Measurements from ENCODE around the gene VASN. TPM values are rescaled to one million over a fixed set of nuclear protein-coding genes. Genes with fewer than 3 reads are reported as not detected.
"Not testable (repeated sequence)": the region's sequence is repeated elsewhere in the genome, so short reads cannot be mapped to it uniquely, and the experiment has no call there.

VASN gene
- total RNA-seq, 2 donors from 2014 or later = not detected

DNA sequence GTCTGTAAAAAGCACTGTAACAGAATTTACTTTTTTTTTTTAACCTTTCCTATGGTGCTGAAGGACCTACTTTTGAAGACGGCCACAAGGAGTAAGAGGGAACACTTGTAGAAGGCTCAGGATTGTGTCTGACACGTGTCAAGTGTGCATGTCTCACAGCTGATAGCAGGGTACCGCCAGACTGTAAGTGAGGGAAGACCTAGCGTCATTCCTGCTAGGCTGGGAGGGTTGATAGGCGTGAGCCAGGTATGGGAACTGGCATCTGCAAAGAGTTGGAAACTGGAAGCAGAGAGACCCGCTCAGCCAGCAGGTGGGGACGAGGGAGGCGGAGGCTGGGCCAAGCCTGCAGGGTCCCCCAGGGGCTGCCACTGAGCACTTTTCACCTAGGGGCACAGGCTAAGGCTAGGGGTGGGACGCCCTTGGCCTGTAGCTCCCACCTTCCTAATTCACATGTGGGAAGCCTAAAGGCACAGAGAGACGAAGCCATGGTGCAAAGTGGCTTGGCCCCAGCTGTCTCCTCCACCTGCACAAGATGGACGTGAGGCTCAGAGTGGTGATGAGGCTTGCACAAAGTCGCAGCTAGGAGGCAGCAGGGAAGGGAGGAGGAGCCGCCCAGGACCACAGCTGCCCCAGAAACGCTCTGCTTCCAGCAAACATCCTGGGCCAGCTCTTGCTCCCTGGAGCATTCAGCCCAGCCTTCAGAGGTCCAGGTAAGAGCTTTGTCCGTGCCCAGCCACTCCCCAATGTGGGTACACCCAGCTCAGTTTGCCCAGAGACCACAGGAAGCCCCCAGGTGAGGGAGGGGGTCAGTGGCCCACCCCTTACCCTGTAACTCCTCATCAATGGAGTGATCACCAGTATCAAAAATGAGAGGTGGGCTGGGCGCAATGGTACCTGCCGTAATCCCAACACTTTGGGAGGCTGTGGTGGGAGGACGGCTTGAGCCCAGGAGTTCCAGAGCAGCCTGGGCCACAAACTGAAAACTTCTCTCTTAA lies 18.9 kb downstream of the VASN start:
- no peak for ATAC-seq (replicated peaks in 1 of 2)
- Mint-ChIP-seq H3K27ac (no peak overlapping the region), H3K4me1 (ENCODE audit: low read depth) (no peaks in the 10 kb centered on the region), H3K27me3 (ENCODE audit: low read depth) (no peaks in the 10 kb centered on the region), H3K9me3 (no peaks in the 10 kb centered on the region), H3K36me3 (ENCODE audit: insufficient read depth in 2 of 2) (peaks cover 2 to 5% of the 10 kb centered on the region in 2 donors), H3K4me3 (no peak overlapping the region)
- no peak for DNase-seq

DNA sequence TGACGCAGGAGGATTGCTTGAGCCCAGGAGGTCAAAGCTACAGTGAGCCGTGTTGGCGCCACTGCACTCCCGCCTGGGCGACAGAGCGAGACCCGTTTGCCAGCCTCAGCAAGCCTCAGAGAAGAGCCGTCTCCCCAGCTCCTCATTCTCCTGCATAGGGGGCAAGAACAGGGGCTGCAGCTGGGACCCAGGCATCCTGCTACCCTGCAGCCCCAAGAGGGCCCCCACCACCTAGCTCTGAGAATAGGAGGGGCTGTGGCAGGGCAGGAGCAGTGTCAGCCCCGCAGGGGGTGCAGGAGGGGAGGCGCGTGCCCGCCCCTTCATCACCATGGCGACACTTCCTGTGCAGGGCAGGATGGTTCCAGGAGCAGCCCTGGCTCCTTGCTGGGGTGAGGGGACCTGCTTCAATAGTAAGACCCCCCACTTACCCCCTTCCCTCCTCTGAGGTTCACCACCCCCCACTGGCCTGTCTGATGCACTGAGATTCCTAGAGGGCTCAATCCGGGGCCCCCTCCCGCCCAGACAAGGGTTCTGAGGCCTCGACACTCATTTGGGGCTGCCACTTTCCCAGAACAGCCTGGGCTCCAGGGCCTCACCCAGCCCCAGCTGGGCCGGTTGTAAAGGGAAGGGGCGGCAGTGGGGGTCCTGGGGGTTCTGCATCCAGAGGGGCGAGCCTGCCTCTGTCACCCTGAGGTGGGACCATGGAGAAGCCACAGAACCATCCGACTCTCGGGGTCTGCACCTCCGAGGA lies 20.2 kb downstream of the VASN start:
- ATAC-seq (replicated peaks in 1 of 2) = no peak
- Mint-ChIP-seq H3K9me3 (no peaks in the 10 kb centered on the region), H3K36me3 (ENCODE audit: insufficient read depth in 2 of 2) (peaks cover 2 to 6% of the 10 kb centered on the region in 2 donors)

DNA sequence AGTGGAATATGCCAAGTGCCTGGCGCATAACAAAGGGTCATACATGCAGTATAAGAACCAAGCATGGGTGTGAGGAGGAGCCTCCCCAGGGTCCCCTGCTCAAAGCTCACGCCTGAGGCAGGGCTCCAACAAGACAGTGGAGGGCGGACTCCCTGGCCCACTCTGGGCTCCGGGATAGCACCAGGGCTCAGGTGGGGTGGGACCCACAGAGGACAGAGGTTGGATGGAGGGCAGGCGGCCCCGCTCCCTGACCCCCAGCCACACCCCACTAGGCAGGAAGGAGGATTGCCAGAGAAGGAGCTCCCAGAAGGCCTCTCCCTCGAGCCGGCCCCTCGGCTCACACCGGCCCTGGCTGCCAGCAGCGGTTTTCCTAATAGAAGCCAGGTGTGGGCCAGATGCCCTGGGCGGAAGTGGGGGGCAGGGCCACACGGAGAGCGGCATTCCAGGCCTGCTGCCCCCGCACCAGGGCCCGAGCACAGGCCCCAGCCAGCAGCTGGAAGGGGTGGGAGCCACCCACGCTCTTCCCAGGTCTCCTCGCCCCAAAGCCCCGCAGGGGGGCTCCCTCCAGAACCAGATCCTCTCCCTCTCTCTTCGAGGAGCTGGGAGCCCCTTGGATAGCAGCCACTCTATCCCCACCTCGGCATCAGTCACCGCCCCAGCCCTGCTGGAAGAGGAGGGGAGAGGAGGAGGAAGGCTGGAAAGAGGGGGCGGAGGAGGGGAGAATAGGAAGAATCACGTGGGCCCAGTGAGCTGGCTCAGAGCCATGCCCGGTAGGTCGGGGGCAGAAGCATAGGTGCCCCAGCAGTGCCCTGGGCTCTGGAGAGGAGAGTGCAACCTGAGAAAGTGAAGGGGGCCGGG lies 21.0 kb downstream of the VASN start:
- peaks cover 2 to 6% of the 10 kb centered on the region in 2 donors for H3K36me3 Mint-ChIP-seq (ENCODE audit: insufficient read depth in 2 of 2)
- H3K4me3 Mint-ChIP-seq = no peak overlapping the region
- H3K9me3 Mint-ChIP-seq = no peaks in the 10 kb centered on the region

More for the DNA sequence above, 20.2 kb downstream of the VASN start:
- no peaks in the 10 kb centered on the region for H3K27me3 Mint-ChIP-seq (ENCODE audit: low read depth)
- H3K4me3 Mint-ChIP-seq = no peak overlapping the region
- no peak for DNase-seq
- H3K4me1 Mint-ChIP-seq (ENCODE audit: low read depth) = no peaks in the 10 kb centered on the region
- no peak overlapping the region for H3K27ac Mint-ChIP-seq

DNA sequence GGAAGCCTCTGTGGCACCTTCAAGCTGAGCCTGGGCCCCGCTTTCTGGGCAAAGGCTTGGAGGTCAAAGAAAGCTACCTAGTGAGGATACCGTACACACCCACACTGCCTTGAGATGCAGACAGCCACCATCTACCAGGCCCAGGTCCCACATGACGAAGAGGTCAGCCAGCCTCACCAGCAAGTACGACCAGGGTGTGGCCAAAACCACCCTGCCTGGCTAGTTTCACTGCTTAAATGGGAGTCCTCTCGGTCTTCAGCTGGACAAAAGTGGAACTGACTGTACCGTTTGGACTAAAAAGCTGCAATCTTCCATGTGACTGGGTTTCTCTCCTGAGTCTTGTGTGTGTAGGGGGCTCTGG lies 21.6 kb downstream of the VASN start:
- Mint-ChIP-seq H3K27me3 (ENCODE audit: low read depth) (no peaks in the 10 kb centered on the region), H3K27ac (no peak overlapping the region), H3K36me3 (ENCODE audit: insufficient read depth in 2 of 2) (peaks cover 2 to 6% of the 10 kb centered on the region in 2 donors), H3K4me3 (no peak overlapping the region), H3K9me3 (no peaks in the 10 kb centered on the region), H3K4me1 (ENCODE audit: low read depth) (no peaks in the 10 kb centered on the region)
- ATAC-seq (replicated peaks in 1 of 2) = no peak
- no peak for DNase-seq

More for the DNA sequence above, 21.0 kb downstream of the VASN start:
- no peak overlapping the region for H3K27ac Mint-ChIP-seq
- ATAC-seq (replicated peaks in 1 of 2) (no peak), DNase-seq (no peak)
- no peaks in the 10 kb centered on the region for H3K27me3 Mint-ChIP-seq (ENCODE audit: low read depth)
- H3K4me1 Mint-ChIP-seq (ENCODE audit: low read depth) = no peaks in the 10 kb centered on the region

DNA sequence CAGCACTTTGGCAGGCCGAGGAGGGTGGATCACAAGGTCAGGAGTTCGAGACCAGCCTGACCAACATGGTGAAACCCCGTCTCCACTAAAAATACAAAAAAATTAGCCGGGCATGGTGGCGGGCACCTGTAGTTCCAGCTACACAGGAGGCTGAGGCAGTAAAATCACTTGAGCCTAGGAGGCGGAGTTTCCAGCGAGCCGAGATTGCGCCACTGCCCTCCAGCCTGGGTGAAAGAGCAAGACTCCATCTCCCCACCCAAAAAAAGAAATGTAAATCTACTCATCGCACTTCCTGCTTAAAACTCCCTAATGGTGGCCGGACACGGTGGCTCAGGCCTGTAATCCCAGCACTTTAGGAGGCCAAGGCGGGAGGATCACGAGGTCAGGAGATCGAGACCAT lies 22.2 kb downstream of the VASN start:
- not testable (repeated sequence) for H3K4me3 Mint-ChIP-seq; H3K27me3 Mint-ChIP-seq (ENCODE audit: low read depth); ATAC-seq (replicated peaks in 1 of 2); H3K4me1 Mint-ChIP-seq (ENCODE audit: low read depth); H3K9me3 Mint-ChIP-seq; DNase-seq; H3K36me3 Mint-ChIP-seq (ENCODE audit: insufficient read depth in 2 of 2); H3K27ac Mint-ChIP-seq

DNA sequence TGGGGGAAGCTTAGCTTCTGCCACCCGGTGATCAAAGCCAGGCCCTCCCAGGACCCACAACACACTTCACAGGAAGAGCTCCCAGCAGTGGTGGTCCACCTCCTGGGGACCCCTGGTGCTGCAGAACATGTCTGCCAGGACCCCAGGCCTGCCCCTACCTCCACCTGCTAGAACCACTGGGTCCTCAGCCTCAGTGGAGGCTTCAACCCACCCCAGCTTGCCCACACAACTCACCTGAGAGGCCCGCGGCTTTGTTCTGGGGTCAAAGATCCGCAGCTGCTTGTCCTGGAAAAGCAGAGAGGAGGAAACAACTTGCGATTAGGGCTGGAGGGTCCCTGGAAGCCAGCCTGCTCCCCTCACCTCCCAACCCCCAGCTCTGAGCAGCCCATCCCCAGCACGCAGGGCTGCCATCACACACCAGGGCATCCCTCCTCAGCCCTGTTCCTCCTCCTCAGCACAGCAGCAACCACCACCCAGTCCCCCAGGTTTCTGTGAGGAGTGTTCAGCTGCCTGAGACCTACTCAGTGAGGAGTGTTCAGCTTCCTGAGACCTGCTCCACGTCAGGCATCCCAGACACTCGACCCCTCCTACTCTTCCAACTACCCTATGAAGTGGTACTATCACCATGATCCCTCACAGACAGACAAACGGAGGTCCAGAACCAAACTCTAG lies 23.5 kb downstream of the VASN start:
- peaks cover 2 to 6% of the 10 kb centered on the region in 2 donors for H3K36me3 Mint-ChIP-seq (ENCODE audit: insufficient read depth in 2 of 2)
- H3K9me3 Mint-ChIP-seq = no peaks in the 10 kb centered on the region
- no peak overlapping the region for H3K4me3 Mint-ChIP-seq
- H3K4me1 Mint-ChIP-seq (ENCODE audit: low read depth) = no peaks in the 10 kb centered on the region
- H3K27ac Mint-ChIP-seq = no peak overlapping the region
- no peaks in the 10 kb centered on the region for H3K27me3 Mint-ChIP-seq (ENCODE audit: low read depth)
- ATAC-seq (replicated peaks in 1 of 2) (no peak), DNase-seq (no peak)

DNA sequence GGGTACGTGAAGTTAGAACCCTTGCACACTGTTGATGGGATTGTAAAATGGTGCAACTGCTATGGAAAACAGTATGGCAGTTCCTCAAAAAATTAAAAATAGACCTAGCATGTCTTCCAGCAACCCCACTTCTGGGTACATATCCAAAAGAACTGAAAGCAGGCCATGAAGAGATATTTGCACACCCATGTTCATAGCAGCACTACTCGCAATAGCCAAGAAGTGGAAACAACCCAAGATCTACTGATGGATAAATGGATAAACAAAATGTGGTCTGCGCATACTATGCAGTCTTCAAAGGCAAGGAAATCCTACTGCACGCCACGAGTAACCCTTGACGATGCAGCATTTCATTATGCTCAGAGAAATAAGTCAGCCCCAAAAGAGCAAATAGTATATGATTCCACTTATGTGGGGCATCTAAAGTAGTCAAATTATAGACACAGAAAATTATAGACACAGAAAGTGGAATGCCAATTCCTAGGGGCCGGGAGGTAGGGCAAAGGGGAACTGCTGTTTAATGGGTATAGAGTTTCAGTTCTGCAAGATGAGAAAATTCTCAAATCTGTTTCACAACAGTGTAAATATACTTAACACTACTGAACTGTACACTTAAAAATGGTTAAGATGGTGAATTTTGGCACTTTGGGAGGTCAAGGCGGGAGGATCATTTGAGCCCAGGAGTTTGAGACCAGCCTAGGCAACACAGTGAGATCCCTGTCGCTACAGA lies 27.5 kb downstream of the VASN start:
- ATAC-seq (replicated peaks in 1 of 2) = no peak
- peaks cover 7 to 14% of the 10 kb centered on the region in 2 donors for H3K36me3 Mint-ChIP-seq (ENCODE audit: insufficient read depth in 2 of 2)

DNA sequence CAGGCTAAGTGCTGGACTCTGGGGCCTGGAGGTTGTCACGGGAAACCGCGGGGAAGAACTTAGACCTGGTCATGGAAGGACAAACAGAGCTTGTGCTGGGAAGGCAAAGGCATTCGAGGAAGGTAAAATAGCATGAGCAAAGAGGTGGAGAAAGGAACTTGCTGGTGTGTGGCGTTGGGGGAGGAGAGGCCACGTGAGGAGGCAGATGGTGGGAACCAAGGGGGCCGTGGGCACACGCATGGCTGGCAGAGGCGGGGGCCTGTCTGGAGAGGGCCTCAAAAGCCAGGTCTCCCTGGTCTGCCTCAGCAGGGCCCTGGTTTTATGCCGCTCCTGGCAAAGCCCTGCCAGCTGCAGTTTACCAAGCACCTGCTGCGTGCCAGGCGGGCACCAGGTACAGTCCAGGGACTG lies 29.4 kb downstream of the VASN start:
- Mint-ChIP-seq H3K36me3 (ENCODE audit: insufficient read depth in 2 of 2) (peaks cover 10 to 13% of the 10 kb centered on the region in 2 donors), H3K27me3 (ENCODE audit: low read depth) (no peaks in the 10 kb centered on the region), H3K9me3 (no peaks in the 10 kb centered on the region), H3K27ac (no peak overlapping the region), H3K4me3 (no peak overlapping the region), H3K4me1 (ENCODE audit: low read depth) (no peaks in the 10 kb centered on the region)
- ATAC-seq (replicated peaks in 1 of 2) (no peak), DNase-seq (no peak)

More for the DNA sequence above, 27.5 kb downstream of the VASN start:
- no peaks in the 10 kb centered on the region for H3K4me1 Mint-ChIP-seq (ENCODE audit: low read depth)
- H3K27me3 Mint-ChIP-seq (ENCODE audit: low read depth) = no peaks in the 10 kb centered on the region
- DNase-seq = no peak
- H3K27ac Mint-ChIP-seq = no peak overlapping the region
- H3K4me3 Mint-ChIP-seq = no peak overlapping the region
- H3K9me3 Mint-ChIP-seq = no peaks in the 10 kb centered on the region

DNA sequence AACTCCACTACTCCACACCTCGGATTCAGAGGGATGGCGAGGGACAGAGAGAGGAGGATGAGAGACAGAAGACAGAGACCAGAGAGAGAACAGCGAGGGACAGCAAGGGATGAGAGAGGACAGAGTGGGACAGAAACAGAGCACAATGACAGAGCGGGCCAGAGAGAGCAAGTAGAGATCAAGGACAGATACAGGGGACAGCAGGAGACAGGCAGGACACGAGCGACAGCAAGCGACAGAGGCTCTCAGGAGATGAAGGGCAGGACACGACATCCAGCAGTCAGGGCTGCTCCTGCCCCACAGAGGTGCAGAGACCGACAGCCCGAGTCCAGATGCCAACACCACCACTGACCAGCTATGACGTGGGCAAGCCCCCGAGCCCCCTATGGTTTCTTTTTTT lies 29.9 kb downstream of the VASN start:
- ATAC-seq (replicated peaks in 1 of 2) = no peak
- Mint-ChIP-seq H3K9me3 (no peaks in the 10 kb centered on the region), H3K4me3 (no peak overlapping the region), H3K27ac (no peak overlapping the region), H3K36me3 (ENCODE audit: insufficient read depth in 2 of 2) (peaks cover 10 to 15% of the 10 kb centered on the region in 2 donors), H3K4me1 (ENCODE audit: low read depth) (no peaks in the 10 kb centered on the region), H3K27me3 (ENCODE audit: low read depth) (no peaks in the 10 kb centered on the region)
- no peak for DNase-seq

DNA sequence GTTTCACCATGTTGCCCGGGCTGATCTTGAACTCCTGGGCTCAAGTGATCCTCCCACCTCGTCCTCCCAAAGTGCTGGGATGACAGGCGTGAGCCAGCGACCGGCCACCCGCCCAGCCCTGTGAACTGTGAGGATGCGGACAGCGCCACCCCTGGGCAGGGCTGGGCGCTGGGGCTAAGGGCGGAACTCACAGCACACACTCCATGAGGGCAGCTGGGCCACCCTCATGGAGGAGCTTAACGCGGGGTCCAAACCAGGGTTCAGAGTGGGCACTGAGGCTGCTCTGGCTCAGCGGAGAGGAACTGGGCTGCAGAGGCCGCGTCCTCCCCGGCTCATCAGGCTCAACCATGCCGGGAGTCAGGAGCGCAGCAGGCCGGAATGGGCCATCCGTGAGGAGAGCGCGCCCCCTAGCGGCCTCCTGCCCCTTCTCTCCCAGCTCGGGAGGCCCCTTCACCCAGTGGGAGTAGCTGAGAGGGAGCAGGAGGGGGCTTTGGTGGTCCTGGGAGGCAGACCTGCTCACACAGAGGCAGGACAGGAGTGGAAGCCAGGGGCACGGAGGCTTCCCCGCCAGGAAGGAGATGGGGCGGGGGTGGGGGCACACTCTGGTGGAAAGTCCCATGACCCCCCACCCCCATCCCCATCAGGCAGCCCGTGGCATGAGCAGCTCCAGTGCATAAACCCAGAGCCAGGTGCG lies 30.9 kb downstream of the VASN start:
- no peak overlapping the region for H3K4me3 Mint-ChIP-seq
- H3K27me3 Mint-ChIP-seq (ENCODE audit: low read depth) = no peaks in the 10 kb centered on the region
- H3K4me1 Mint-ChIP-seq (ENCODE audit: low read depth) = no peaks in the 10 kb centered on the region
- peaks cover 10 to 15% of the 10 kb centered on the region in 2 donors for H3K36me3 Mint-ChIP-seq (ENCODE audit: insufficient read depth in 2 of 2)
- H3K27ac Mint-ChIP-seq = no peak overlapping the region
- ATAC-seq (replicated peaks in 1 of 2) = peak; percentile 64 to 75
- H3K9me3 Mint-ChIP-seq = no peaks in the 10 kb centered on the region
- DNase-seq = peak; percentile 70 to 76

DNA sequence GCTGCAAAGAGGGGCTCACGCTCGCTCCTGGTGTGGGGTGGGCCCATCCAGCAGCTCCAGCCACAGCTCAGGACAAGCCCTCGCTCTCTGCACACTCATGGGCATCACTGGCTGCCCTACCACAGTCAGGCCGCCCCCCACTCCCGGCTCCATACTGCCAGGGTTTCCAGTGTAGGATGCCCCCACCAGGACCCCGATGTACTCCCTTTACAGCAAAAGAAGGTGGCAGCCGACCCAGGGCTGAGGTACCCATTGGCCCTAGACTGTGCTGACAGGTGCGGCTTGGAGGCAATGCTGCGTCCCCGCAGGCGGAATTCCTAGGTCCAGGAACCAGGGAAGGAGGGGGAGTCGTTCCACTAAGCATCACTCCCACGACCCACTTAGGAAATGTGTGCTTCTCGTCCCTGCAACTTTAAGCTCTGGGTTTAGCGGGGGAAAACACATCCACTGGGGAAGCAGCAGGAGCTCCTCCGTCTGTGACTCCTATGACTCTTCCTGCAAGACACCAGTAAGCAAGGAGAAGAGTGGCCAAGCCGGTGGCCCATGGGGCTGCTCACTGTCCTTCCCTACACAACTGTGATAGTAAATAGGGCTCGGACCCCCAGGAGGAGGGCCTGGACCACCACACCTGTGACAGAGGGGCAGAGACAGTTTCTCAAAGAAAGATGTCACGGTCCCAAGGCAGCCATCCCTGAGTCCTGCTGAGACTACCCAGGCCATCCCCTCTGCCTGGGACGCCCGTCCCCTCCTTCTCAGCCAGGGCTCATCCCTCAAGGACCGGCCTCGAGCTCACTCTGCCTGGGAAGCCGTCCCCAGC lies 31.7 kb downstream of the VASN start:
- Mint-ChIP-seq H3K4me1 (ENCODE audit: low read depth) (no peaks in the 10 kb centered on the region), H3K4me3 (no peak overlapping the region), H3K9me3 (no peaks in the 10 kb centered on the region), H3K27me3 (ENCODE audit: low read depth) (no peaks in the 10 kb centered on the region), H3K27ac (no peak overlapping the region), H3K36me3 (ENCODE audit: insufficient read depth in 2 of 2) (peaks cover 10 to 15% of the 10 kb centered on the region in 2 donors)
- DNase-seq (no peak), ATAC-seq (replicated peaks in 1 of 2) (peak; percentile 10 to 18)

Measured in activated T-cell treated with anti-CD3 and anti-CD28 coated beads, Interleukin-2, amount 50 U/mL, for 72 hours (primary cell).